Keratinocyte (primary cell): ENCODE results near the gene DCBLD2. TPM values are rescaled to one million over a fixed set of nuclear protein-coding genes. Genes with fewer than 3 reads are reported as not detected.
A peak's percentile ranks its signal among the peaks of the same experiment; 100 is the strongest.

Experiments
- DNase-seq: peaks from one replicate; pipeline ENCODE4 v3.0.0-alpha.2; 2011; ENCODE audit warnings: low read depth, missing footprints, low spot score
- FAIRE-seq: peaks from 2 replicates; lab custom pipeline; 2011; peaks lifted over from hg19 to GRCh38; lab: Jason Lieb, UNC
- H2AFZ ChIP-seq: 2 replicates; pipeline ENCODE4 v1.6.0; 2012; ENCODE audit warnings: low read length, control low read depth, inconsistent platforms; ENCODE audit not compliant: control insufficient read depth
- H3K27ac ChIP-seq: 2 replicates; pipeline ENCODE4 v1.5.1; 2011; ENCODE audit warnings: low read length; ENCODE audit not compliant: control insufficient read depth, insufficient read depth
- H3K27me3 ChIP-seq: 3 replicates; pipeline ENCODE4 v1.6.0; 2011; ENCODE audit warnings: low read length; ENCODE audit not compliant: control insufficient read depth, insufficient read depth; ENCODE audit errors: extremely low read depth
- H3K36me3 ChIP-seq, 2 experiments: 2 replicates in 1 of 2; 3 replicates in 1 of 2; pipeline ENCODE4 v1.5.1; 2011; ENCODE audit warnings: low read length in 2 of 2, mild to moderate bottlenecking in 1 of 2; ENCODE audit not compliant: control insufficient read depth in 2 of 2, insufficient read depth in 2 of 2; ENCODE audit errors: extremely low read depth in 1 of 2
- H3K4me1 ChIP-seq: 3 replicates; pipeline ENCODE4 v1.5.1; 2011; ENCODE audit warnings: low read length; ENCODE audit not compliant: control insufficient read depth, insufficient read depth; ENCODE audit errors: extremely low read depth
- H3K4me2 ChIP-seq: 3 replicates; pipeline ENCODE4 v1.6.0; 2011; ENCODE audit warnings: low read depth, low read length; ENCODE audit not compliant: control insufficient read depth, insufficient read depth; ENCODE audit errors: extremely low read depth
- H3K4me3 ChIP-seq, 3 experiments: fragments of 200-600 bp in 1 of 3; sonication (generic) in 1 of 3; 2 replicates in 2 of 3; 3 replicates in 1 of 3; pipeline ENCODE4 v1.5.1; 2011 to 2016; ENCODE audit warnings: low read length in 3 of 3, mild to moderate bottlenecking in 3 of 3, control low read depth in 2 of 3, inconsistent platforms in 1 of 3, low read depth in 1 of 3, mixed read lengths in 1 of 3, mixed run types in 1 of 3, moderate library complexity in 1 of 3; ENCODE audit not compliant: control insufficient read depth in 2 of 3, insufficient read depth in 2 of 3; ENCODE audit errors: extremely low read depth in 1 of 3
- H3K79me2 ChIP-seq: 2 replicates; pipeline ENCODE4 v1.6.0; 2012; ENCODE audit warnings: low read length; ENCODE audit not compliant: control insufficient read depth, insufficient read depth
- H3K9ac ChIP-seq: 3 replicates; pipeline ENCODE4 v1.6.0; 2011; ENCODE audit warnings: low read length; ENCODE audit not compliant: control insufficient read depth, insufficient read depth; ENCODE audit errors: extremely low read depth
- H3K9me1 ChIP-seq: 3 replicates; pipeline ENCODE4 v1.6.0; 2011; ENCODE audit warnings: low read length; ENCODE audit not compliant: control insufficient read depth, insufficient read depth; ENCODE audit errors: extremely low read depth
- H3K9me3 ChIP-seq: 2 replicates; pipeline ENCODE4 v1.5.1; 2012; ENCODE audit warnings: low read depth, low read length; ENCODE audit not compliant: control insufficient read depth
- H4K20me1 ChIP-seq: 3 replicates; pipeline ENCODE4 v1.6.0; 2011; ENCODE audit warnings: low read length; ENCODE audit not compliant: control insufficient read depth, insufficient read depth; ENCODE audit errors: extremely low read depth
- CTCF ChIP-seq, 3 experiments: IDR thresholded peaks in 1 of 3; conservative IDR thresholded peaks in 1 of 3; optimal IDR thresholded peaks in 1 of 3; 2 replicates in 2 of 3; 3 replicates in 1 of 3; pipeline versions ENCODE3 to v1.5.1; 2011; ENCODE audit warnings: low read length in 3 of 3, mild to moderate bottlenecking in 3 of 3, moderate library complexity in 2 of 3, control low read depth in 1 of 3, inconsistent platforms in 1 of 3; ENCODE audit not compliant: insufficient read depth in 2 of 3; ENCODE audit errors: extremely low read depth in 1 of 3
- EZH2 ChIP-seq: IDR thresholded peaks from one replicate; pipeline ENCODE4 v1.6.1; 2012; ENCODE audit warnings: inconsistent platforms, mild to moderate bottlenecking, low read length, moderate library complexity
- dilution Hi-C: fragments of 300-500 bp; cut with MboI; formaldehyde crosslinking; loops from one replicate; pipeline ENCODE4 v1.7.0; 2020; ENCODE audit warnings: low sequenced_read_pairs; ENCODE audit not compliant: extremely low pct_ligation_motif_present
- polyA plus RNA-seq, 5 experiments: library from polyadenylated mRNA; depleted of rRNA in 3 of 5; stranded (reverse) in 3 of 5; stranded (forward) in 1 of 5; unstranded in 1 of 5; fragments of >200 nt; gene quantifications; 1 replicate in 1 of 5; 2 replicates in 3 of 5; 3 replicates in 1 of 5; pipeline versions ENCODE4 v1.2.1 to v1.2.3, GENCODE V29; 2011 to 2012; ENCODE audit warnings: missing spikeins in 2 of 5, low read depth in 1 of 5, low replicate concordance in 1 of 5

The DCBLD2 gene
- polyA plus RNA-seq, 1 donor (not counting 4 experiments of a cell fraction or from before 2014, with no cell fraction given): 465 TPM

DNA sequence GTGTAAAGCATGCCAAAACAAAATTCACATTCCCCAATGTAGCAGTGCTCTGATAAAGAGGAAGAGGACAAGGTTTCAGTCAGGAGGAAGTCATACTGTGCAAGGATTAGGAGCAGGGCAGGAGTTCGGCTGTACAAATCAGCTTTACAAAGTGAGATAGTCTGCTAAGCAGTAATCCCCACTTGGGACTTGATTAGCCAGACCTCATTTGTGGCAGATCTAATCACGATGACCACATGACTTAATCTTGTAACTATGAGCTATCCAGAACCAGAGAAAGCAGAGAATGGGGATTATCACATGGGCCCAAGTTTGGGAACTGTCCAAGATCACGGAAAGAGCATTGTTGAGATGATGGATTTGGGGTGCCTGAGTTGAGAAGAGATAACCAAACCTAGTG is 7.8 kb downstream of the DCBLD2 start:
- Histone ChIP-seq H3K9me3 (no peaks in the 10 kb centered on the region), H3K79me2 (peaks cover 100% of the 10 kb centered on the region), H4K20me1 (peaks cover 64% of the 10 kb centered on the region), H3K4me1 (peaks cover 75% of the 10 kb centered on the region), H3K27me3 (no peaks in the 10 kb centered on the region), H3K27ac (no peak overlapping the region), H2AFZ (no peak overlapping the region), H3K4me2 (peak overlapping the region; percentile 81), H3K9ac (no peak overlapping the region), H3K36me3 (peaks cover 21 to 47% of the 10 kb centered on the region in 2 experiments), H3K4me3 (peak overlapping the region; percentile 19 to 50 (median 30)), H3K9me1 (no peaks in the 10 kb centered on the region)
- DNase-seq: no peak
- TF ChIP-seq CTCF (optimal IDR thresholded peaks at IDR 0.05 in 1 of 3, IDR thresholded peaks at IDR 0.05 in 1 of 3, conservative IDR thresholded peaks at IDR 0.05 in 1 of 3; ENCODE audit: extremely low read depth in 1 of 3, insufficient read depth in 2 of 3, low read length in 3 of 3) (no peak), EZH2 (no peak)
- FAIRE-seq: peak; percentile 63
- dilution Hi-C loops: no loop called here

DNA sequence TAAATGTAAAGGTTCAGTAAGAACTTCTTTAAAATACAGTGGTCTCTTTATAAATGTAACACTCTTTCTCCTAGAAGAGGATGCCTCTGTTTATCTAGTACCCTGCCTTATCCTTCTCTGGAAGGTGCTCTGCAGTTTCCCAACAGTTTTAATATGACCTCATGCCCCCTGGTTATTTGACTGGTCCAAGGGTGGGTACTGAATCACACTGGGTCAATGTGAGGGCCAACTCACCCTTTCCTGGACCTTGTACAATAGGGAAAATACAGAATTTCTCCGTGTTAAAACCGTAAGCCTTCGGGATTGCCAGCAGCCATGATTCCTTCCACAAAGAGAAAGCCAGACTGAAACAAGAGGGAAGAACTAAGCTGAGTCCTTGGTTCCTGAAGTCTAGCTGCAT is 9.2 kb downstream of the DCBLD2 start:
- peaks cover 67% of the 10 kb centered on the region for H4K20me1 ChIP-seq
- peak overlapping the region; percentile 81 for H3K4me2 ChIP-seq
- peaks cover 85% of the 10 kb centered on the region for H3K4me1 ChIP-seq
- no peak for DNase-seq
- no peak for FAIRE-seq
- no peak overlapping the region for H3K9ac ChIP-seq
- H3K4me3 ChIP-seq: peak overlapping the region in 1 of 3 experiments; percentile 27
- H3K9me3 ChIP-seq: no peaks in the 10 kb centered on the region
- H3K36me3 ChIP-seq: peaks cover 21 to 51% of the 10 kb centered on the region in 2 experiments
- H3K9me1 ChIP-seq: no peaks in the 10 kb centered on the region
- H3K79me2 ChIP-seq: peaks cover 100% of the 10 kb centered on the region
- H3K27me3 ChIP-seq: no peaks in the 10 kb centered on the region
- TF ChIP-seq EZH2 (no peak), CTCF (optimal IDR thresholded peaks at IDR 0.05 in 1 of 3, IDR thresholded peaks at IDR 0.05 in 1 of 3, conservative IDR thresholded peaks at IDR 0.05 in 1 of 3; ENCODE audit: extremely low read depth in 1 of 3, insufficient read depth in 2 of 3, low read length in 3 of 3) (no peak)
- H3K27ac ChIP-seq: no peak overlapping the region
- dilution Hi-C loops: no loop called here
- no peak overlapping the region for H2AFZ ChIP-seq
